Smooth muscle cell (in vitro differentiated cells): ENCODE results near the gene SMCP. TPM values are rescaled to one million over a fixed set of nuclear protein-coding genes. Genes with fewer than 3 reads are reported as not detected.

Source experiments
- DNase-seq: peaks from one replicate; lab custom pipeline; 2025; ENCODE audit not compliant: unreplicated experiment; lab: John Stamatoyannopoulos, UW
- H2AFZ ChIP-seq: fragments of 200-600 bp; sonication (generic); 2 replicates; pipeline ENCODE4 v1.6.0; 2016; ENCODE audit warnings: antibody characterized with exemption, low read depth, mild to moderate bottlenecking
- H3F3A ChIP-seq: fragments of 200-600 bp; sonication (generic); 2 replicates; pipeline ENCODE4 v1.6.0; 2017; ENCODE audit warnings: antibody characterized with exemption, low read depth
- H3K27ac ChIP-seq: fragments of 200-600 bp; sonication (generic); 2 replicates; pipeline ENCODE4 v1.5.1; 2016; ENCODE audit warnings: low read depth, mild to moderate bottlenecking
- H3K27me3 ChIP-seq: fragments of 200-600 bp; sonication (generic); 2 replicates; pipeline ENCODE4 v1.6.1; 2016; ENCODE audit warnings: low read depth, mild to moderate bottlenecking
- H3K36me3 ChIP-seq: fragments of 200-600 bp; sonication (generic); 2 replicates; pipeline ENCODE4 v1.5.1; 2016; ENCODE audit warnings: low read depth
- H3K4me1 ChIP-seq: fragments of 200-600 bp; sonication (generic); 2 replicates; pipeline ENCODE4 v1.5.1; 2016; ENCODE audit warnings: low read depth
- H3K4me2 ChIP-seq: fragments of 200-600 bp; sonication (generic); 2 replicates; pipeline ENCODE4 v1.6.0; 2016; ENCODE audit warnings: mild to moderate bottlenecking
- H3K4me3 ChIP-seq: fragments of 200-600 bp; sonication (generic); 2 replicates; pipeline ENCODE4 v1.5.1; 2016; ENCODE audit warnings: mild to moderate bottlenecking
- H3K79me2 ChIP-seq: fragments of 200-600 bp; sonication (generic); 2 replicates; pipeline ENCODE4 v1.6.0; 2016; ENCODE audit warnings: low read depth, mild to moderate bottlenecking
- H3K9ac ChIP-seq: fragments of 200-600 bp; sonication (generic); 2 replicates; pipeline ENCODE4 v1.6.0; 2016; ENCODE audit warnings: low read depth
- H3K9me3 ChIP-seq: fragments of 200-600 bp; sonication (generic); replicated peaks from 2 replicates; pipeline ENCODE4 v1.5.1; 2016; ENCODE audit warnings: low read depth
- H4K20me1 ChIP-seq: fragments of 200-600 bp; sonication (generic); 2 replicates; pipeline ENCODE4 v1.6.0; 2016; ENCODE audit warnings: low read depth
- WGBS: methylation state at CpG from one replicate; pipeline ENCODE4 v1.1.7; 2016; ENCODE audit warnings: low lambda C conversion rate; 5-methylcytosine and 5-hydroxymethylcytosine counted together
- polyA plus RNA-seq: library from polyadenylated mRNA; unstranded; fragments of >200 nt; fragmentation: Nextera tagmentation; extraction: Ambion mirVana; gene quantifications from 2 replicates; pipeline ENCODE4 v1.2.1, GENCODE V29; 2016
- total RNA-seq: library from RNA; depleted of rRNA; stranded (reverse); fragments of >200 nt; gene quantifications from 2 replicates; pipeline ENCODE4 v1.2.3, GENCODE V29; 2014
- TF ChIP-seq, protein P1 (sequence below): fragments of 200-600 bp; sonication (generic); IDR thresholded peaks from 2 replicates; pipeline ENCODE4 v1.5.1; 2017; ENCODE audit warnings: borderline replicate concordance, mild to moderate bottlenecking, antibody characterized with exemption; ENCODE audit not compliant: insufficient read depth, poor library complexity, severe bottlenecking

Gene SMCP
- total and polyA plus RNA-seq, 2 experiments from 2014 or later, result not detected

DNA sequence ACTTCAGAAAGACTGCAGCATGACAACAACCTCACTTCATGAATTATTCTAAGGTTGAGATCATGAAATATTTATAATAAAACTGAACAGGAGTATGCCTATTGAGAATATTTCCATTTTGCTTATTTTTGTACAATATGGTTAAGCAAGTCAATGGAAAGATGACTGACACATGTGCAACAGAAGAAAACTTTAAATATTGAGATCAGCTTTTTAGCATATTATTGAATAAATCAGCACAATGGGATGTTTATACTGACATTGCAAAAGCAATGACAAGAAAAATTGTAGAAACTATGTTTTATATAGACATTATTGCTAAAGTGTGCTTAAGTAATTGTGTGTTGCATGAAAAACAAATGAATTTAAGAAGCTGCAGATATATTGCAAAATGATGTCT is 13.7 kb upstream of the SMCP start:
- Histone ChIP-seq H3K4me2 (no peak overlapping the region), H3K9me3 (peaks cover 12% of the 10 kb centered on the region), H3K4me1 (no peaks in the 10 kb centered on the region), H2AFZ (no peak overlapping the region), H3K36me3 (no peaks in the 10 kb centered on the region), H4K20me1 (no peaks in the 10 kb centered on the region), H3K27me3 (no peaks in the 10 kb centered on the region), H3K27ac (no peak overlapping the region), H3K4me3 (no peak overlapping the region), H3K9ac (no peak overlapping the region), H3F3A (no peaks in the 10 kb centered on the region), H3K79me2 (no peaks in the 10 kb centered on the region)
- TF ChIP-seq, protein P1, sequence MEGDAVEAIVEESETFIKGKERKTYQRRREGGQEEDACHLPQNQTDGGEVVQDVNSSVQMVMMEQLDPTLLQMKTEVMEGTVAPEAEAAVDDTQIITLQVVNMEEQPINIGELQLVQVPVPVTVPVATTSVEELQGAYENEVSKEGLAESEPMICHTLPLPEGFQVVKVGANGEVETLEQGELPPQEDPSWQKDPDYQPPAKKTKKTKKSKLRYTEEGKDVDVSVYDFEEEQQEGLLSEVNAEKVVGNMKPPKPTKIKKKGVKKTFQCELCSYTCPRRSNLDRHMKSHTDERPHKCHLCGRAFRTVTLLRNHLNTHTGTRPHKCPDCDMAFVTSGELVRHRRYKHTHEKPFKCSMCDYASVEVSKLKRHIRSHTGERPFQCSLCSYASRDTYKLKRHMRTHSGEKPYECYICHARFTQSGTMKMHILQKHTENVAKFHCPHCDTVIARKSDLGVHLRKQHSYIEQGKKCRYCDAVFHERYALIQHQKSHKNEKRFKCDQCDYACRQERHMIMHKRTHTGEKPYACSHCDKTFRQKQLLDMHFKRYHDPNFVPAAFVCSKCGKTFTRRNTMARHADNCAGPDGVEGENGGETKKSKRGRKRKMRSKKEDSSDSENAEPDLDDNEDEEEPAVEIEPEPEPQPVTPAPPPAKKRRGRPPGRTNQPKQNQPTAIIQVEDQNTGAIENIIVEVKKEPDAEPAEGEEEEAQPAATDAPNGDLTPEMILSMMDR, result no peak
- DNase-seq, result no peak

DNA sequence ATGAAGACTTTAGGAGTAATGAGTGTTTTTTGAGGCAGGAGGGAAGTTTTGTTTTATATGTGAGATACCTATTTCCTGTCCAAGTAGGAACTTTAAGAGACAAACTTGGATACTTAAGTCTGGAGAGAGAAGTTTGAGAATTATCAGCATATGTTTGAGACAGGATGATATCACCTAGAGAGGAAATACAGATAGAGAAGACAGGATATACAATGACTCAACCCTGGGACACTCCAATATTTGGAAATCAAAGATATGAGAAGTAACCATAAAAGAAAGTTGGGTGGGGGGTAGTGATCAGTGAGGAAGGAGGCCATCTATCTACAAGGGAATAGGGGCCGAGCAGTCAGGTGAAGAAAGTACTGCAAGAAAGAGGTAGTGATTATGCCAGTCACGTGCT is 11.8 kb upstream of the SMCP start:
- Histone ChIP-seq H3K79me2 (no peaks in the 10 kb centered on the region), H3F3A (no peaks in the 10 kb centered on the region), H3K36me3 (no peaks in the 10 kb centered on the region), H3K4me3 (no peak overlapping the region), H3K9me3 (peaks cover 8% of the 10 kb centered on the region), H3K9ac (no peak overlapping the region), H4K20me1 (no peaks in the 10 kb centered on the region), H3K27ac (no peak overlapping the region), H3K27me3 (no peaks in the 10 kb centered on the region), H3K4me2 (no peak overlapping the region), H3K4me1 (no peaks in the 10 kb centered on the region), H2AFZ (no peak overlapping the region)
- TF ChIP-seq, protein P1, result no peak
- WGBS, result 62% methylated on average over 2 of the region's 2 CpGs
- DNase-seq, result no peak

DNA sequence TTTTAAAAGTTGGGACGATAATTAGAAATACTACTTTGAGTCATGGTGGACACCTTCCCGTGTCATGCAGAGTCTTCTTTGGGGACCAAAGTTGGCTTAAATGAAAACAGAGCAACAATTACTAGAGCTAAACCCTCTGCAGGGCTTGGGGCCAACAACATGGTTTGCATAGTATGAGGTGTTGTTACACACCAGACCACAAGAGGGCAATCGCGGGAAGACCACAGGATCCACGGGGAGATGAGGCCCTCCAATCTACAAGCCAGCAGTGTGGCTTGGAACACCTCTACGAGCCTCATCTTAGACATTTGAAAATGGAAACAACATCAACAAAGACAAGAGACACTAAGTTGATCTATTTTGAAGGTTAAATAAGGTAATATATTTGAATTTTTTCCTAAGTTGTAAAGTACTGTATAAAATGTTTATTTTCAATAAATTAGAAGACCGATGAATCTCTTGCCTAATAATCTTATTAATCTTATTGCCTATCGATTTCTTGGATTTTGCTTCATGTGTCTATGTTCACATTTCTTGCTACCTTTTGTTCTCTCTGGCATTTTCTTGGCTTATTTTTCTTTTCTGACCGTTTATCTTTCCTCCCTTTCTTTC is 8.2 kb upstream of the SMCP start:
- H2AFZ ChIP-seq, result no peak overlapping the region
- TF ChIP-seq, protein P1, result peak; percentile 42
- H3K27ac ChIP-seq, result no peak overlapping the region
- H3K4me3 ChIP-seq, result no peak overlapping the region
- no peaks in the 10 kb centered on the region for H3K79me2 ChIP-seq
- no peaks in the 10 kb centered on the region for H3K27me3 ChIP-seq
- no peaks in the 10 kb centered on the region for H3K36me3 ChIP-seq
- H3F3A ChIP-seq, result no peaks in the 10 kb centered on the region
- H3K4me2 ChIP-seq, result no peak overlapping the region
- no peaks in the 10 kb centered on the region for H3K9me3 ChIP-seq
- no peaks in the 10 kb centered on the region for H3K4me1 ChIP-seq
- 36% methylated on average over 9 of the region's 9 CpGs for WGBS
- no peaks in the 10 kb centered on the region for H4K20me1 ChIP-seq
- no peak for DNase-seq
- no peak overlapping the region for H3K9ac ChIP-seq
